NCI-H1105 (cell line): ENCODE data around the gene AP5S1.
"Not testable (repeated sequence)": the region's sequence is repeated elsewhere in the genome, so short reads cannot be mapped to it uniquely, and the experiment has no call there.

Experiments used
- DNase-seq: peaks from one replicate; lab custom pipeline; 2025; lab: John Stamatoyannopoulos, UW

The AP5S1 gene

GRCh38 chr20:3820048-3820900, at the start of gene AP5S1:
TSS of gene AP5S1 (plus strand) at chr20:3820547. CDS start at chr20:3822118, 1,571 bp downstream.
- peak; percentile 93 for DNase-seq

- DNase-seq, result no peak
Observed at GRCh38 chr20:3771552-3772058, 48.7 kb upstream of the AP5S1 start.

GRCh38 chr20:3775457-3776108, 44.8 kb upstream of the AP5S1 start:
- no peak for DNase-seq

GRCh38 chr20:3777381-3777715, 43.0 kb upstream of the AP5S1 start:
- DNase-seq, result no peak

GRCh38 chr20:3777716-3778629, 42.4 kb upstream of the AP5S1 start:
- DNase-seq, result peak; percentile 37

- no peak for DNase-seq
Observed at GRCh38 chr20:3778976-3779375, 41.4 kb upstream of the AP5S1 start.

- DNase-seq, result peak; percentile 93
Observed at GRCh38 chr20:3781153-3781910, 39.0 kb upstream of the AP5S1 start, which contains the start of gene SPEF1. TSS of gene SPEF1 (minus strand) at chr20:3781448. CDS start at chr20:3781287, 161 bp downstream.

GRCh38 chr20:3782597-3782996, 37.8 kb upstream of the AP5S1 start:
- no peak for DNase-seq

GRCh38 chr20:3783068-3783489, 37.3 kb upstream of the AP5S1 start:
- DNase-seq, result no peak

- no peak for DNase-seq
Observed at GRCh38 chr20:3783511-3784195, 36.7 kb upstream of the AP5S1 start.

- no peak for DNase-seq
Observed at GRCh38 chr20:3784216-3784853, 36.0 kb upstream of the AP5S1 start.

- DNase-seq, result no peak
Observed at GRCh38 chr20:3784863-3785239, 35.5 kb upstream of the AP5S1 start.

GRCh38 chr20:3785240-3786125, 34.9 kb upstream of the AP5S1 start:
- DNase-seq, result no peak

- peak; percentile 51 for DNase-seq
Observed at GRCh38 chr20:3786126-3786484, 34.2 kb upstream of the AP5S1 start.

GRCh38 chr20:3786665-3787323, 33.6 kb upstream of the AP5S1 start, which contains the start of gene CENPB:
TSS of gene CENPB (minus strand) at chr20:3786740. CDS start at chr20:3786483, 257 bp downstream.
- DNase-seq, result peak; percentile 79

GRCh38 chr20:3787324-3788014, 32.9 kb upstream of the AP5S1 start:
- no peak for DNase-seq

- DNase-seq, result no peak
Observed at GRCh38 chr20:3788685-3789155, 31.6 kb upstream of the AP5S1 start.

- DNase-seq, result not testable (repeated sequence)
Observed at GRCh38 chr20:3789201-3789600, 31.1 kb upstream of the AP5S1 start.
